ENCODE measurements around the gene GATA1. TPM values are rescaled to one million over a fixed set of nuclear protein-coding genes. Genes with fewer than 3 reads are reported as not detected.

Gene GATA1
- total RNA-seq, 1 experiment from 2014 or later, result 0.34 TPM

GRCh38 chrX:48813644-48814043 is 27.3 kb downstream of the GATA1 start:
- Histone ChIP-seq H2AFZ (ENCODE audit: low read depth, low read length, poor library complexity, severe bottlenecking) (no peak overlapping the region), H3K4me3 (replicated peaks in 1 of 2; ENCODE audit: low read depth in 1 of 2, low read length in 2 of 2) (no peak overlapping the region), H3K9me2 (ENCODE audit: insufficient read depth) (no peaks in the 10 kb centered on the region), H3K27ac (ENCODE audit: low read depth, low read length) (no peak overlapping the region), H3K27me3 (ENCODE audit: insufficient read depth, low read length) (no peaks in the 10 kb centered on the region), H3K36me3 (ENCODE audit: control insufficient read depth in 1 of 2, insufficient read depth in 2 of 2, low read length in 2 of 2) (no peaks in the 10 kb centered on the region), H3K79me2 (ENCODE audit: insufficient read depth, low read length) (no peaks in the 10 kb centered on the region), H3K4me1 (ENCODE audit: control insufficient read depth in 1 of 2, insufficient read depth in 2 of 2, low read length in 2 of 2) (no peaks in the 10 kb centered on the region), H3K4me2 (ENCODE audit: low read length) (no peak overlapping the region), H3K9ac (ENCODE audit: low read length) (no peak overlapping the region), H4K20me1 (ENCODE audit: insufficient read depth) (no peaks in the 10 kb centered on the region), H3K9me3 (ENCODE audit: control insufficient read depth in 1 of 2, insufficient read depth in 1 of 2, low read depth in 1 of 2, low read length in 2 of 2) (no peaks in the 10 kb centered on the region)
- ChIA-PET CTCF (no interaction called here), POLR2A (no interaction called here), RAD21 (ENCODE audit: low non-redundant PET in 1 of 2, low total read pairs in 2 of 2, uncharacterized antibody in 2 of 2, unreplicated experiment in 2 of 2) (no interaction called here)
- ATAC-seq (no peak), DNase-seq (ENCODE audit: low read depth, low spot score) (no peak)
- BruUV-seq (replicated peaks), result no TSS peak
- intact Hi-C loops (cut with micrococcal nuclease), result no loop called here
- TF ChIP-seq SRF (IDR thresholded peaks at IDR 0.05; ENCODE audit: low read depth) (no peak), EZH2 (IDR thresholded peaks at IDR 0.05) (no peak), CBX3 (IDR thresholded peaks at IDR 0.05; ENCODE audit: low read depth) (no peak), RAD21 (IDR thresholded peaks at IDR 0.05; ENCODE audit: low read depth) (no peak), JUND (IDR thresholded peaks at IDR 0.05) (no peak), ELF1 (IDR thresholded peaks at IDR 0.05; ENCODE audit: borderline replicate concordance, low read depth) (no peak), TCF7L2 (IDR thresholded peaks at IDR 0.05; ENCODE audit: borderline replicate concordance, extremely low read depth, insufficient read depth, insufficient read length) (no peak), EGR1 (IDR thresholded peaks at IDR 0.05; ENCODE audit: low read depth) (no peak), POLR2A (IDR thresholded peaks at IDR 0.05; ENCODE audit: borderline replicate concordance, extremely low read depth, insufficient read depth, insufficient read length) (no peak), YY1 (IDR thresholded peaks at IDR 0.05; ENCODE audit: extremely low read depth, insufficient replicate concordance, low read depth, low read length) (no peak), SP1 (IDR thresholded peaks at IDR 0.05; ENCODE audit: low read depth) (no peak), SIN3A (IDR thresholded peaks at IDR 0.05; ENCODE audit: low read depth) (no peak), ZNF274 (IDR thresholded peaks at IDR 0.05; ENCODE audit: low read depth, low read length) (no peak), EZH2phosphoT487 (IDR thresholded peaks at IDR 0.05; ENCODE audit: borderline replicate concordance) (no peak)
- TF ChIP-seq, protein P1, sequence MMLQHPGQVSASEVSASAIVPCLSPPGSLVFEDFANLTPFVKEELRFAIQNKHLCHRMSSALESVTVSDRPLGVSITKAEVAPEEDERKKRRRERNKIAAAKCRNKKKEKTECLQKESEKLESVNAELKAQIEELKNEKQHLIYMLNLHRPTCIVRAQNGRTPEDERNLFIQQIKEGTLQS (IDR thresholded peaks at IDR 0.05), result no peak
- TF ChIP-seq, protein P2, sequence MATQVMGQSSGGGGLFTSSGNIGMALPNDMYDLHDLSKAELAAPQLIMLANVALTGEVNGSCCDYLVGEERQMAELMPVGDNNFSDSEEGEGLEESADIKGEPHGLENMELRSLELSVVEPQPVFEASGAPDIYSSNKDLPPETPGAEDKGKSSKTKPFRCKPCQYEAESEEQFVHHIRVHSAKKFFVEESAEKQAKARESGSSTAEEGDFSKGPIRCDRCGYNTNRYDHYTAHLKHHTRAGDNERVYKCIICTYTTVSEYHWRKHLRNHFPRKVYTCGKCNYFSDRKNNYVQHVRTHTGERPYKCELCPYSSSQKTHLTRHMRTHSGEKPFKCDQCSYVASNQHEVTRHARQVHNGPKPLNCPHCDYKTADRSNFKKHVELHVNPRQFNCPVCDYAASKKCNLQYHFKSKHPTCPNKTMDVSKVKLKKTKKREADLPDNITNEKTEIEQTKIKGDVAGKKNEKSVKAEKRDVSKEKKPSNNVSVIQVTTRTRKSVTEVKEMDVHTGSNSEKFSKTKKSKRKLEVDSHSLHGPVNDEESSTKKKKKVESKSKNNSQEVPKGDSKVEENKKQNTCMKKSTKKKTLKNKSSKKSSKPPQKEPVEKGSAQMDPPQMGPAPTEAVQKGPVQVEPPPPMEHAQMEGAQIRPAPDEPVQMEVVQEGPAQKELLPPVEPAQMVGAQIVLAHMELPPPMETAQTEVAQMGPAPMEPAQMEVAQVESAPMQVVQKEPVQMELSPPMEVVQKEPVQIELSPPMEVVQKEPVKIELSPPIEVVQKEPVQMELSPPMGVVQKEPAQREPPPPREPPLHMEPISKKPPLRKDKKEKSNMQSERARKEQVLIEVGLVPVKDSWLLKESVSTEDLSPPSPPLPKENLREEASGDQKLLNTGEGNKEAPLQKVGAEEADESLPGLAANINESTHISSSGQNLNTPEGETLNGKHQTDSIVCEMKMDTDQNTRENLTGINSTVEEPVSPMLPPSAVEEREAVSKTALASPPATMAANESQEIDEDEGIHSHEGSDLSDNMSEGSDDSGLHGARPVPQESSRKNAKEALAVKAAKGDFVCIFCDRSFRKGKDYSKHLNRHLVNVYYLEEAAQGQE (IDR thresholded peaks at IDR 0.05; ENCODE audit: low read depth), result no peak
- TF ChIP-seq, protein P3, sequence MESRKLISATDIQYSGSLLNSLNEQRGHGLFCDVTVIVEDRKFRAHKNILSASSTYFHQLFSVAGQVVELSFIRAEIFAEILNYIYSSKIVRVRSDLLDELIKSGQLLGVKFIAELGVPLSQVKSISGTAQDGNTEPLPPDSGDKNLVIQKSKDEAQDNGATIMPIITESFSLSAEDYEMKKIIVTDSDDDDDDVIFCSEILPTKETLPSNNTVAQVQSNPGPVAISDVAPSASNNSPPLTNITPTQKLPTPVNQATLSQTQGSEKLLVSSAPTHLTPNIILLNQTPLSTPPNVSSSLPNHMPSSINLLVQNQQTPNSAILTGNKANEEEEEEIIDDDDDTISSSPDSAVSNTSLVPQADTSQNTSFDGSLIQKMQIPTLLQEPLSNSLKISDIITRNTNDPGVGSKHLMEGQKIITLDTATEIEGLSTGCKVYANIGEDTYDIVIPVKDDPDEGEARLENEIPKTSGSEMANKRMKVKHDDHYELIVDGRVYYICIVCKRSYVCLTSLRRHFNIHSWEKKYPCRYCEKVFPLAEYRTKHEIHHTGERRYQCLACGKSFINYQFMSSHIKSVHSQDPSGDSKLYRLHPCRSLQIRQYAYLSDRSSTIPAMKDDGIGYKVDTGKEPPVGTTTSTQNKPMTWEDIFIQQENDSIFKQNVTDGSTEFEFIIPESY (IDR thresholded peaks at IDR 0.05; ENCODE audit: extremely low read depth, insufficient replicate concordance, low read length), result no peak
- TF ChIP-seq, protein P4, sequence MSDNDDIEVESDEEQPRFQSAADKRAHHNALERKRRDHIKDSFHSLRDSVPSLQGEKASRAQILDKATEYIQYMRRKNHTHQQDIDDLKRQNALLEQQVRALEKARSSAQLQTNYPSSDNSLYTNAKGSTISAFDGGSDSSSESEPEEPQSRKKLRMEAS (IDR thresholded peaks at IDR 0.05), result no peak
